ENCODE results near the gene DNAH7. TPM values are rescaled to one million over a fixed set of nuclear protein-coding genes. Genes with fewer than 3 reads are reported as not detected.

The DNAH7 gene
- total and polyA plus RNA-seq, 2 donors (not counting 1 experiment from before 2014, with no cell fraction given): 0.01 to 0.05 TPM

- no peak for TF ChIP-seq EZH2 (IDR thresholded peaks at IDR 0.05; ENCODE audit: borderline replicate concordance, insufficient read depth, low read depth, low read length, poor library complexity, severe bottlenecking)
- TF ChIP-seq CTCF (IDR thresholded peaks at IDR 0.05): no peak
- CTCF ChIA-PET: no interaction called here
Measured at GRCh38 chr2:195815083-195815482, 253.6 kb downstream of the DNAH7 start.

GRCh38 chr2:195813421-195813820 lies 255.2 kb downstream of the DNAH7 start:
- Mint-ChIP-seq H3K4me3 (no peak overlapping the region), H3K27ac (no peak overlapping the region), H3K27me3 (no peaks in the 10 kb centered on the region), H3K9me3 (ENCODE audit: insufficient read depth) (no peaks in the 10 kb centered on the region), H3K4me1 (no peaks in the 10 kb centered on the region)
- no peak for TF ChIP-seq CTCF (IDR thresholded peaks at IDR 0.05)
- TF ChIP-seq EZH2 (IDR thresholded peaks at IDR 0.05; ENCODE audit: borderline replicate concordance, insufficient read depth, low read depth, low read length, poor library complexity, severe bottlenecking): no peak
- Histone ChIP-seq H3K4me2 (replicated peaks; ENCODE audit: low read depth, low read length, poor library complexity, severe bottlenecking) (no peak overlapping the region), H4K20me1 (ENCODE audit: control insufficient read depth, insufficient read depth, low read length, poor library complexity, severe bottlenecking) (no peaks in the 10 kb centered on the region), H3K27me3 (replicated peaks in 1 of 4; ENCODE audit: control extremely low read depth in 1 of 4, control insufficient read depth in 3 of 4, insufficient read depth in 4 of 4, low read length in 3 of 4) (no peaks in the 10 kb centered on the region), H2AFZ (ENCODE audit: insufficient read depth, low read depth, low read length, poor library complexity, severe bottlenecking) (no peak overlapping the region), H3K4me1 (ENCODE audit: control insufficient read depth in 2 of 2, insufficient read depth in 2 of 2, low read length in 2 of 2) (no peaks in the 10 kb centered on the region), H3K27ac (ENCODE audit: low read length in 2 of 2) (no peak overlapping the region), H3K4me3 (ENCODE audit: control extremely low read depth in 1 of 5, extremely low read depth in 1 of 5, insufficient read depth in 1 of 5, low read depth in 2 of 5, low read length in 4 of 5) (no peak overlapping the region), H3K9me3 (ENCODE audit: control extremely low read depth in 1 of 3, control insufficient read depth in 2 of 3, insufficient read depth in 1 of 3, low read length in 2 of 3) (no peaks in the 10 kb centered on the region), H3K36me3 (replicated peaks in 1 of 2; ENCODE audit: control extremely low read depth in 1 of 2, control insufficient read depth in 1 of 2, extremely low read depth in 1 of 2, insufficient read depth in 2 of 2, low read length in 1 of 2) (no peaks in the 10 kb centered on the region), H3K9ac (ENCODE audit: low read length) (no peak overlapping the region), H3K79me2 (ENCODE audit: control insufficient read depth, insufficient read depth, low read length) (no peaks in the 10 kb centered on the region)
- 40% methylated on average over 1 of the region's 3 CpGs for WGBS (ENCODE audit: insufficient coverage)
- DNase-seq (no peak), ATAC-seq (ENCODE audit: low read depth) (no peak)
- ChIA-PET POLR2A (no interaction called here), CTCF (no interaction called here)
- intact Hi-C loops (cut with micrococcal nuclease): no loop called here

More at GRCh38 chr2:195815083-195815482, 253.6 kb downstream of the DNAH7 start:
- H3K27ac Mint-ChIP-seq: no peak overlapping the region
- intact Hi-C loops (cut with micrococcal nuclease): no loop called here
- no peak for ATAC-seq (ENCODE audit: low read depth)
- no peak for DNase-seq
- H3K9me3 Mint-ChIP-seq (ENCODE audit: insufficient read depth): no peaks in the 10 kb centered on the region
- no peaks in the 10 kb centered on the region for H3K4me1 Mint-ChIP-seq
- H3K27me3 Mint-ChIP-seq: peaks cover 7% of the 10 kb centered on the region
- Histone ChIP-seq H2AFZ (ENCODE audit: insufficient read depth, low read depth, low read length, poor library complexity, severe bottlenecking) (no peak overlapping the region), H3K9ac (ENCODE audit: low read length) (no peak overlapping the region), H3K36me3 (replicated peaks in 1 of 2; ENCODE audit: control extremely low read depth in 1 of 2, control insufficient read depth in 1 of 2, extremely low read depth in 1 of 2, insufficient read depth in 2 of 2, low read length in 1 of 2) (no peaks in the 10 kb centered on the region), H3K4me2 (replicated peaks; ENCODE audit: low read depth, low read length, poor library complexity, severe bottlenecking) (no peak overlapping the region), H3K4me3 (ENCODE audit: control extremely low read depth in 1 of 5, extremely low read depth in 1 of 5, insufficient read depth in 1 of 5, low read depth in 2 of 5, low read length in 4 of 5) (no peak overlapping the region), H3K9me3 (ENCODE audit: control extremely low read depth in 1 of 3, control insufficient read depth in 2 of 3, insufficient read depth in 1 of 3, low read length in 2 of 3) (no peaks in the 10 kb centered on the region), H4K20me1 (ENCODE audit: control insufficient read depth, insufficient read depth, low read length, poor library complexity, severe bottlenecking) (no peaks in the 10 kb centered on the region), H3K4me1 (ENCODE audit: control insufficient read depth in 2 of 2, insufficient read depth in 2 of 2, low read length in 2 of 2) (no peaks in the 10 kb centered on the region), H3K79me2 (ENCODE audit: control insufficient read depth, insufficient read depth, low read length) (no peaks in the 10 kb centered on the region), H3K27me3 (replicated peaks in 1 of 4; ENCODE audit: control extremely low read depth in 1 of 4, control insufficient read depth in 3 of 4, insufficient read depth in 4 of 4, low read length in 3 of 4) (no peaks in the 10 kb centered on the region), H3K27ac (ENCODE audit: low read length in 2 of 2) (no peak overlapping the region)
- POLR2A ChIA-PET: no interaction called here
- H3K4me3 Mint-ChIP-seq: no peak overlapping the region
- no CpG with 5 or more reads among the region's 2 CpGs for WGBS (ENCODE audit: insufficient coverage)
